Stimulated activated CD8-positive, alpha-beta memory T cell treated with anti-CD3 and anti-CD28 coated beads, Interleukin-15, amount 100 ng/mL, for 24 hours (primary cell): ENCODE results near the gene BMPER.

Experiments
- DNase-seq: peaks from one replicate; pipeline ENCODE4 v3.0.0-alpha.2; 2020; ENCODE audit warnings: low read depth

Gene BMPER

GRCh38 chr7:33970536-33970935 lies 65.2 kb downstream of the BMPER start:
- DNase-seq = no peak

- no peak for DNase-seq
Observed at GRCh38 chr7:33971106-33971505, 65.8 kb downstream of the BMPER start.

- DNase-seq = no peak
Observed at GRCh38 chr7:33973231-33974015, 68.1 kb downstream of the BMPER start.

GRCh38 chr7:33979300-33979806 lies 74.0 kb downstream of the BMPER start:
- DNase-seq = no peak

GRCh38 chr7:33979807-33980355 lies 74.5 kb downstream of the BMPER start:
- DNase-seq = no peak

GRCh38 chr7:33981226-33981625 lies 75.9 kb downstream of the BMPER start:
- no peak for DNase-seq

- no peak for DNase-seq
Observed at GRCh38 chr7:33981671-33982424, 76.5 kb downstream of the BMPER start.

GRCh38 chr7:33982425-33982786 lies 77.1 kb downstream of the BMPER start:
- DNase-seq = no peak

GRCh38 chr7:33986451-33986850 lies 81.1 kb downstream of the BMPER start:
- no peak for DNase-seq

- DNase-seq = no peak
Observed at GRCh38 chr7:33986951-33987947, 81.9 kb downstream of the BMPER start.

- no peak for DNase-seq
Observed at GRCh38 chr7:33996899-33997298, 91.6 kb downstream of the BMPER start.

- no peak for DNase-seq
Observed at GRCh38 chr7:33998476-33998875, 93.1 kb downstream of the BMPER start.

GRCh38 chr7:34011017-34011695 lies 105.8 kb downstream of the BMPER start:
- DNase-seq = no peak

GRCh38 chr7:34011696-34012095 lies 106.4 kb downstream of the BMPER start:
- no peak for DNase-seq

- DNase-seq = no peak
Observed at GRCh38 chr7:34013421-34013820, 108.1 kb downstream of the BMPER start.

- no peak for DNase-seq
Observed at GRCh38 chr7:34015651-34016050, 110.3 kb downstream of the BMPER start.

- DNase-seq = no peak
Observed at GRCh38 chr7:34016876-34017275, 111.5 kb downstream of the BMPER start.

- no peak for DNase-seq
Observed at GRCh38 chr7:34019301-34019790, 114.0 kb downstream of the BMPER start.

GRCh38 chr7:34022626-34023025 lies 117.3 kb downstream of the BMPER start:
- no peak for DNase-seq

GRCh38 chr7:34025600-34025999 lies 120.3 kb downstream of the BMPER start:
- DNase-seq = no peak
